NCI-H524 treated with DMSO at 0.1 percent for 48 hours (cell line): Measurements from ENCODE around the gene NUMBL.
A peak's percentile ranks its signal among the peaks of the same experiment; 100 is the strongest.

Experiments
- DNase-seq: peaks from one replicate; lab custom pipeline; 2025; lab: John Stamatoyannopoulos, UW

NUMBL gene

DNA sequence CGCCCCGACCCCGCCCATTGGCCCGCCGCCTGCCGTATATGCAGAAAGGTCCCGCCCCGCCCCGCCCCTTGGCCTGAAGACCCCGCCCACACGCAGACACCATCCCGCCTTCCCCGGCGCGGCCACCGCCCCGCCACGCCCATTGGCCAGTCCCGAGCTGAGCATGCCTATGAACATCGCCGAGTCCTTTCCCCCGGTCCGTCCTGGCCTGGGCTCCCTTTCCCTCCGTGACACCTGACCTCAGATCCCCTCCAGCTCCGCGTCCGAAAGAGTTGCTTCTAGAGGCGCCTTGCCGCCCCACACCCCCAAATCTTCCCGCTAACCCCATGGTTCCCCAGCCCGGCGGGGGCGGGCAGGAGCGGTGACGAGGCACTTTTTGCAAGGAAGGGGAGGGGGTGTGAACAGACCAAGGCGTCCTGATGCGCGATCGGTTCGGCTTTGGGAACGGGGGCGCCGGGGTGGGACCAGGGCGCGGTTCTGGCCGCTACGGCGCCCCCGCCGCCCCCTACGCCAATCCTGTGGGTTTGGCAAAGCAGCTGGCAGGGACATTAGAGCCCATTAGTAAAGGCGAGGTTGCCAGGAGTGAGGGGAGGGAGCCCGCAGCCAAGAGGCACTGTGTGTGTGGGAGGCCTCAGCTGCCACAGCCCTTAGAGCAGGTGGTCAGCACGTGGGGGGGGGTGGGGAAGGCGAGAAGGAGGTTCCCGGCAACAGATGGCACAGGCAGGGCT lies 406 bp upstream of the NUMBL start:
- DNase-seq: peak; percentile 71

DNA sequence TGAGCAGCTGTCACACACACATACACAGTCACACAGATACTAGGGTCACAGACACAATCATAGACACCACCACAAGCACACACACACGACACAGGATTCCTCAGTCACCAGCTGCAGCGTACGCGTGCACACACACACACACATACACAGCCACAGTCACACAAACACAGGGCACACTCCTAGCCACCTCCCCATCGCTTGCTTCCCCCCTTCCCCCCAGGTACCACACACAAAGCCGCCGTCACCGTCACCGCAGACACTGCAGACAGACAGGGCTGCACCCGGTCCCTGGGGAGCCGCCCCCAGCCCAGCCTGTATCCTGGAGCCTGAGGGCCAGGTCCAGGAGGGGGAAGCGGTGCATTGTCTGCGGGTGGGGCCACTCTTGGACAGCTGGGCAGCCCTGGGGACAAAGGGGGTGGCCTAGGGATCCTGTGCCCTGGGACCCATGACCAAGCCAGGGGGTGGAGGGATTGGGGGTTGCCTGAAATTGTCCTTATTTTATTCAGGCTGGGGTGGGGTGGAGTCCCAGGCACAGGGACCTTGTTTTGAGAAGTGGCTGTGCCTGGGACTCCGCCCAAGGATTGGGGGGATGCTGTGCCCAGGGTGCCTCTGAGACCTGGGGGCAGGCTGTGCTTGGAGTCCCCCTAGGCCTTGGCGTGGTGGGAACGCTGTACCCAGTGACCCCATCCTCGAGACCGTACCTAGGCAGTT lies 957 bp downstream of the NUMBL start:
- no peak for DNase-seq

DNA sequence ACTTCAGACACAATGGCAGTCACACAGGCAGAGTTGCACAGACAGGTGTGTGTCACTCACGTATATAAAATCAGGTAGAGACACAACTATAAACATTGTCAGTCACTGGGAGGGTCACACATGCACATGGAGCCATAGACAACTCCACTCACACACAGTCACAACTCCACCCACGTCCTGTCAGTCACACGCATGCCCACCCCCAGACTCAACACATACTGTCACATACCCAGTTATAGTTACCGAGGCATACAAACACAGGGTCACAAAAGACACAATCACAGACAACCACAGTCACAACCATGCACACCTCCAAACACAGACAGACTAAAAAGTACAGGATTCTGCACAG lies 1.5 kb downstream of the NUMBL start:
- DNase-seq: no peak

DNA sequence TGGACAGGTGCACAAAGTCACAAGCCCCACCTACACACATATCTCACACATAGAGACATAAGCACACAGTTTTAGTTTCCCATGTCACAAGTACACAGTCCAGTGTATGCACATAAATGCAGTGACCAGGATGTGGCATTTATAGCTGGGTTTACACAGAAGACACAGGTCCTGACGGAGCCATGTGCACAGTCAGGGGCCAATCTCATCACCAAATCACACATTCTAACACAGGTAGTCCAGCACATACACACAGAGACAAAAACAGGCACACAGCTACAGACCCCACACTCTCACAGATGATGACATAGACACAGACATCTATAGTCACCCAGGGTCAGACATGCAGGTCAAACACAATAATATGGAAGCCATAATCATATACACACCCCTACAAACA lies 2.1 kb downstream of the NUMBL start:
- no peak for DNase-seq

DNA sequence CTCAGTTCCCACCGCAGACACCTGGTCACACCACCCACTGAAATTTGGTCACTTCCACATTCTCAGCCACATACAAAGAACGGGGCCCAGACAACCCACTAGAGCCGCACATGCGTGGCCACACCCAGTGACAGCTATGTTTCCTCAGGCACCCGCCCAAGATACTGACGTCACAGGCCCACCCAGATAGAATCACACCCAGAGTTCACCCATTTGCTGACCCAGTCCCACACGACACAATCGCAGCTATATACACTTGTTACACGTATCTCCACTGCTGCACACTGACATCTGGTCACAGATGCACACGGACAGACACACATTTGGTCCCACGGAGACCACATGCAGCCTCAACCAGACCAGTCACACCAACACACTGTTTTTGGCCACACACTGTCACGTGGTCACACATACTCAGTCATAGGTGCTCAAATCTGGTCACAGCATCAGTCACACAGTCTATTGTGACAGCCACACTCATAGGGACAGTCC lies 2.9 kb downstream of the NUMBL start:
- DNase-seq: no peak

DNA sequence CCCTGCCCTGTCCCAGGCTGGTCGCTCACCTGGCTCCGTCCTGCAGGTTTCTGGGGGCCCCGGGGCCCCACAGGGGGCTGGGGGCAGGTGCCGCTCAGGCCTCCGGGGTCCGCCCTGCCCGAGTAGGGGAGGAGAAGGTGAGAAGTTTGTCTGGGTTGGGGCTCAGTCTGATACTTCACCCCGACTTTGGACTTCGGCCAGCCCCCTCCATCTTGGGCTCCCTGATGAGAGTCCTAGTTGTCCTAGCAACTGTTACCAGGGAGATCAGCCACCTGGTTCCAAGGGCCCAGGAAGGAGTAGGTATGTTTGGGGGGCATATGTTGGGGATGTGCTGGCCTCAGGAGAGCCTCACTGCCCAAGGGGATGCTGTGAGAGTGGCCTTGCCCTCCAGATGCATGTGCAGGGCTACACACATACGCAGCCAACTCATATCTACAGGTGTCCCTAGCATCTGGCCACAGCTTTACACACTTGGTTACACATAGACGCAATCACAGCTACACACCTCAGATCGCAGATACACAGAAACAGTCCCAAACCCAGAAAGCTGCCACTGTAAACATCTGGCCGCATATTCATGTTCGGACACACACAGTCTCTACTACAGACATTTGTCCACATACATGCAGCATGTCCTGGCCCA lies 3.4 kb downstream of the NUMBL start:
- DNase-seq: no peak

DNA sequence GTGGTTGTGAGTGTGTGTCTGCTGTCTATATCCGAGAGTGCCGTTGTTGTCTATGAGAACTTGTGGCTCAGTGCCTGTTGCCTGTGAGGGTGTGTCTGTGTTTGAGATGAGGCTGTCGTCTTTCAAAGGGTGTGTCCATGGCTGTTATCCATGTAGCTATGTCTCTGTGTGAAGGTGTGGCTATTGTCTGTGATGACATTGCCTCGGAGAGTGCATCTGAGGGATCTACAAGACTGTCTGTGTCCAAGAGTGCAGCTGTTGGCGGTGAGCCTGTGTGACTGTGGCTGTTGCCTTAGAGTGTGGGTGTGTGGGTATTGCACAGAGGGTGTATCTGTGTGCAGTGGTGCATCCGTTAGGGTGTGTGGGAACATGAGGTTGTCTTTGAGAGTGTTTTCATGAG lies 4.9 kb downstream of the NUMBL start:
- no peak for DNase-seq

DNA sequence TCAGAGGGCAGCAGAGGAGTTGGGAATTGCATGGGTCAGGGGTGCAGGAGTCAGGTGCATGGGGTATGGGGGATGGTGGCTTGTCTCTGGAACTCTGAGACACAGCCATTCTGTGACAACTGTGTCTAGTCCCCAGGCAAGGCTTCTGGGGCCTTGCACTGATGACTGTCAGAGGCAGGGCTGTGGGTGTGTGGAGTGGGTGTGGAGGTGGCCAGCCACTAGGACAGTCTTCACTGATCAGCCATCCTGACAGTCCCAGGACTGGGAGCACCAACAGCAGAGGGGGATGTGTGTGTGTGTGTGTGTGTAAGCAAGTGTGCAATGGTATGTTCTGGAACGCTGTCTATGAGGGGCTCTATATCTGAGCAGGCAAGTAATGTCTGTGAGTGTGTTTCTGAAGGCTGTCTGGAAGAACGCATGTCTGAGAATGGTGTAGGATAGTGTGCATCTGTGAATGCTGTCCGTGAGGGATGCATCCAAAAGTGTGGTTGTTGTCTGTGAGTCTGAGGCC lies 5.4 kb downstream of the NUMBL start:
- no peak for DNase-seq

DNA sequence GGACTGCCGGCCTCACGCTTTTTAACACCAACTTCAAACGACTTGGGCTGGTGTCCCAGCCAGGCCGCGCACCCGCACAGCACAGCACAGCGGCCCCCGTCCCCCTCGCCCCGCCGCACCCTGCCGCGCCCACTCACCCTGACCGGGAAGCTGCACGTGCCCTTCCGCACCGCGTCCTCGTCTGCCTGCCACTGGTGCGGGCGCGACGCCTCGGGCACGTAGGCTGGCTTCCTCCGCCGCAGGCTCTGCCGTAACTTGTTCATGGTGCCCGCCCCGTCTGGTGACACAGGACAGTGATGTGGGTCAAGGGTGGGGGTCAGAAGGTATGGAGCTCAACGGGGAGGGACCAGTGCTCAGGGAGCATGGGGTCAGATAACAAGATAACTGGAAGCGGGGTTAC lies 6.2 kb downstream of the NUMBL start:
- no peak for DNase-seq

DNA sequence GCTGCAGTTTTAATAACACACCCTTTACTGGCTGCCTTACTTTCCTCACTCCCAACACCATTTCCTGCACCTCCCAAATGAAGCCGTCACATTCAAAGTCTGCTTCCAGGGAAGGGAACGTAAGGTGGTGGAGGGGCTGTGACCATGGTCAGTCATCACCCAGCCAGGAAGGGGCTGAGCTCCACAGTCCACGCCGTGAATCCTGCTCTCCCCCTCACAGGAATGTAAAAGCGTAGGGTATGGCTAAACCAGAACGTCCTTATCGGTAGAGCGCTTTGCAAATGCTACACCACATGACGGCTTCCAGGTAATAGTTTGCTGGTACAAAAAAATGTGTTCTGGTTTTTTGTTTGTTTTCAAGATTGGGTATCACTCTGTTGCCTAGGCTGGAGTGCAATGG lies 7.0 kb downstream of the NUMBL start:
- DNase-seq: no peak

DNA sequence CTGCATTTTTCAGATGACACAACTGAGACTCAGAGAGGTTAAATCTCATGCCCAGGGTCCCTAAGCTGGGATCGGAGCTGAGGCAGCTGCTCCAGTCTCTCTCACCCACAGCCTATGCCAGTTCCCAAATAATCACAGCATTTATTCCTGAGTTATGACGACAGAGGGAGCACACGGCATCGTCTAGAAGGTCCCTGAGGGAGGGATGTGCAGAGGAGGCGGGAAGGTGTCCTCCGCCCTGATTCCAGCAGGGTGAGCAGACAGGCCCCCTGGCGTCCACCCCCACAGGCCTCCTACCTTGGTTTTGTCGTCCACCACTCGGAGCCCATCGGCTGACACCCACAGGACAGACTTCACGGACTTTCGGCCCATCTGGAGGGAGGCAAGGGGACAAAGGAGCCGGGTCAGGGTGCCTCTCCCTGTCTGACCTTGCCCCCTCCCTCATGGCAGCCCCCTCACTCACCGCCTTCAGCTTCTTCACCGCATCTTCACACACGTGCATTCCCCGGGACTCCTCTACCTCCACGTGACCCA lies 8.0 kb downstream of the NUMBL start:
- no peak for DNase-seq

DNA sequence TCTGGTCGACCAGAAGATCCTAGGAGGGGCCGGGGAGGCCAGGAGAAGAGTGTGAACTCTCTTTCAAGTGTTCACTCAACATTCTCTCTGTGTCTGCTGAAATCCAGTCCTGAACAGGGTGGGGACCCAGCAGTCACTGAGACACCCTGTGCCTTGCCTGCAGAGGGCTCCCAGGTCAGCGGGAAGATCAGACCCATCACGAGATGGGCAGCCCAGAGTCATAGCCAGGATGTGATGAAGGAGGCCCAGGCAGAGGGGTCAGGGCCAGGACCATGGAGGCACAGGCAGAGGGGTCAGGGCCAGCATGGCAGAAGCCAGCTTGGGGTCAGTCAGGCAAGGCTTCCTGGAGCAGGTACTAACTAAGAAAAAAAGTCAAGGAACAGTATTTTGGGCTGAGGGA lies 9.4 kb downstream of the NUMBL start:
- no peak for DNase-seq

DNA sequence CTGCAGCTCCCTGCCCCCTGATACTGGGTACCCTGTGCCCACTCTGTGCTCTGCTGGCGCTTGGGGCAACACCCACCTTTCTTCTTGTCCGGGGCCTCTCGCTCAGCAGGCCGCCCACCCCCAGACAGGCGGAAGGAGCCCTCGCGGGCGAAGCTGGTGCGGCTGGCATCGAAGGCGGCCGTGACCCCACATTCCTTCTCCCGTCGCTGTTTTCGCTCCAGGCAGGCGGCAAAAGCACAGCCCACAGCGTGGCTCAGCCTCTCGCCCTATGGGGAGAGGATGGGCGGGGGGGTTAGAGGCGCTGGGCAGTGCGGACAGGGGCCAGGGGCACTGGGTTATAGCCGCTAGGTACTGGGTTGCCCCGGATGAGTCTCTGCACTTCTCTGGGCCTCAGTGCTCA lies 13.3 kb downstream of the NUMBL start:
- DNase-seq: no peak

DNA sequence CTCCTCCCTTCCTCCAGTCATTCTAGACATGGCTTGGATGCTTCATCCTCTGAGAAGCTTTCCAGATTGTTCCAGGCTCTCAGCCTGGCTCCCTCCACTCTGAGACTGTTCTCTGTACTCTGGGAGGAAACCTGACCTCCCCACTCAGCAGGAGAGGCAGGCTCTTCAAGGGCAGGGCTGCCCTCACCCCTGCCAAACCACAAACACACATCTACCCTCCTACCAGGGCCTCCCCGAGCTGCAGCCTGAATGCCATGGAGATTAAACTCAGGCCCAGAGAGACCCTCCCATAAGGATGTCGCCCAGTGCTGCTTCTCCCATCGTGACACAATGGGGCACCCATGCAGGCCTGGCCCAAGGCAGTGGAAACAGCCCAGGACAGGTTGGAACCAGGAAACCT lies 16.2 kb downstream of the NUMBL start:
- DNase-seq: no peak

DNA sequence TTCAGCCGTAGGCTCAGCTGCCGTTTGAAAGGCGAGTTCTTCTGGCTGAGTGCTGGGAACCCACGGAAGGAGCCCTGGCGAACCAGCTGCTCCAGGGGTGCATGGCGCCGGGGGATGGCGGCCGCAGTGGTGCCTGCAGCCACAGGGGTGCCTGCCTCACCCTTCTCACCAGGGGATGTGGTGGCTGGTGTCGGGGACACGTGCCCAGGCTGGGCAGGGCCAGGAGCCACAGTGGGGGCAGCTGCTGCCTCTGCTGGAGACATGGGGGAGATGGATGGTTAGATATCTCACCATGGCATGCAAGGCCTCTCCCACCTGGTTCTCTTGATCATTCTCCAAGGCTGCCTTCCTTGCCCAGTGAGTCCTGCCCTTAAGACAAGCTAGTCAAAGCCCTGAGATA lies 17.1 kb downstream of the NUMBL start:
- DNase-seq: no peak

DNA sequence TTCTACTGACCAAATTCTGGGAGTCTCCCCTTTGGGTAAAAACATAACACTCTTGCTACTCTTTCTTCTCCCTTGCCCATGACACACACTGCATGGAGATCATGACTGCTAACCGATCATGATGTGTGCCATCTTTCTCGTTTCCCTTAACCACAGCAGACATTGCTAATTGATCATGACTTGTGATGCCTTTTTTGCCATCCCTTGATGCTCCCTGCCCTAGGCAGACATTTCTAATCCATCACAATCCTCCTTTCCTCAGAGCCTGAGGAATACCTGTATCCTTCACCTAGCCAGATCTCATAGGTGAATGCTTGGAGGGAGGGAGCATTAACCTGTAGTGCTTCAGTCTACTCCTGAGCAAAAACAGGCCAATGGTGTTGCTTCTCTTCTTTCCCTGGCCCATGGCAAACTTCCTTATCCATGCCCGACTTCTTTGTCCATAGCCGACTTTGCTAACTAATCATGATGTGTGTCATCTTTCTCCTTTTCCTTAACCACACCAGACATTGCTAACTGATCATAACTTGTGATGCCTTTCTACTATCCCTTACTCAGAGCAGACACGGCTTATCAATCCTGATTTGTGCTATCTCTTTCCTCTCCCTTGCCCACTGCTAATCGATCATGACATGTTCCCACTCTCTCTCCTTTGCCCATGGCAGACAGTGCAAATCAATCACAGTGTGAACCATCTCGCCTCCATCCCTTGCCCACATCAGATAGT lies 17.7 kb downstream of the NUMBL start:
- DNase-seq: no peak

DNA sequence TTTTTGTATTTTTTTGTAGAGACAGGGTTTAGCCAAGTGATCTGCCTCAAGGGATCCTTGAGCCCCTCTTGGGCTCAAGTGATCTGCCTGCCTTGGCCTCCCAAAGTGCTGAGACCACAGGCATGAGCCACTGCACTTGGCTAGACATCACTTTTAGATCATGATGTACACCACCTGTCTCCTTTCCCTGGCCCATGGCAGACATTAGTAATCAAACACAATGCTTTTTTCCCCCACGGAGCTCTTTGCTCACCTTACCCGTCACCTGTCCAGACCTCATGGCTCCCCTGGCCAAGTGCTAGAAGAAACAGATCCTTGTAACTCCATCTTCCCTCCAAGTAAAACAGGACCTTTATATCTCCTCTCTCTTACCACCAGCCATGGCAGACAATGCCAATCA lies 18.4 kb downstream of the NUMBL start:
- no peak for DNase-seq

DNA sequence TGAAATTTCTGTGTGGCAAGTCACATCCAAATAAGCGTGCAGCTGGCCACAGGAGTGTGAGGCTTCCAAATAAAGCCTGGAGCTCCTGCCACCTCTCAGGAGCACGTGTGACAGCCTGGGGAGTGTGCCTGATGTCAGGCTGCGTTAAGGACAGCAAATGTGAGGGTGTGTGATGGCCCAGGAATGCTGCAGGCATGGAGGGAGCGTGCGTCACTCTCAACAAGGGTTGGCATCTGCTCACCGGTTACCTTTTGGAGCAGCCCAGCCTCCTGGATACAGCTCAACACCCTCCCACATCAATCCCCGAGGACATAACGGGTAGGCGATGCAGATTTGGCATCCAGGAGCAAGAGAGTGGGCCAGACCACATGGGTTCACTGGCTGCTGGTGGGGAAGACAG lies 19.0 kb downstream of the NUMBL start:
- DNase-seq: no peak

DNA sequence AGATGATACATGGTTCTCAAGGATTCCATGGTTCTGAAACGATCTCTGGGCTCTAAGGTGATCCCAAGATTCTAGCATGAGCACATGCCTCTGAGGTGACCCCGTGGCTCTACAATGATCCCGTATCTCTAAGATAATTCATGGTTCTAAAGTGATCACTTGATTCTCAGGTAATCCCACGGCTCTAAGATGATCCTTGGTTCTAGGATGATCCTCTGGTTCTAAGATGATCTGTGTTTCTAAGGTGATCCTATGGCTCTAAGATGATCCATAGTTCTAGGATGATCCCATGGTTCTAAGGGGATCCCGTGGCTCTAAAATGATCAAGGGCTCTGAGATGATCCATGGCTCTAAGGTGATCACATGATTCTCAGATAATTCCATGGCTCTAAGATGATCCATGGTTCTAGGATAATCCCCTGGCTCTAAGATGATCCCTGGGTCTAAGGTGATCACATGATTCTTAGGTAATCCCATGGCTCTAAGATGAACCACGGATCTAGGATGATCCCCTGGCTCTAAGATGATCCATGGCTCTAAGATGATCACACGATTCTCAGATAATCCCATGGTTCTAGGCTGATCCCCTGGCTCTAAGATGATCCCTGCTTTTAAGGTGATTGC lies 21.3 kb downstream of the NUMBL start:
- DNase-seq: no peak

DNA sequence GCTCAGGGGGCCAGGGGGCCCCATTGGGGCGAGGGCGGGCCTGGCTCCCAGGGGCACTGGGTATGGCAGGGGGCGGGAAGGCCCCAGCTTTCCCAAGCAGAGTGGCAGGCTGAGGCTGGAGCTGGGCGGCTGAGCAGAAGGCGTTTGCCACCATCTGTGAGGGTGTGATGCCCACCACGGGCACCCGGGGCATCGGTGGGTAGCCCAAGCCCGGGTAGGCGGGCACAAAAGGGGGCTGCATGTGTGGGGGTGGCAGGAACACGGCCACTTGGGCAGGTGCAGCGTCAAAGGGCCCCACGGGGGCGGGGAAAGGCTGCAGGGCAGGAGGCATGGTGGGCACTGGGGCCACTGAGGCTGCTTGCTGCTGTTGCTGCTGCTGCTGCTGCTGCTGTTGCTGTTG lies 22.8 kb downstream of the NUMBL start:
- DNase-seq: no peak

DNA sequence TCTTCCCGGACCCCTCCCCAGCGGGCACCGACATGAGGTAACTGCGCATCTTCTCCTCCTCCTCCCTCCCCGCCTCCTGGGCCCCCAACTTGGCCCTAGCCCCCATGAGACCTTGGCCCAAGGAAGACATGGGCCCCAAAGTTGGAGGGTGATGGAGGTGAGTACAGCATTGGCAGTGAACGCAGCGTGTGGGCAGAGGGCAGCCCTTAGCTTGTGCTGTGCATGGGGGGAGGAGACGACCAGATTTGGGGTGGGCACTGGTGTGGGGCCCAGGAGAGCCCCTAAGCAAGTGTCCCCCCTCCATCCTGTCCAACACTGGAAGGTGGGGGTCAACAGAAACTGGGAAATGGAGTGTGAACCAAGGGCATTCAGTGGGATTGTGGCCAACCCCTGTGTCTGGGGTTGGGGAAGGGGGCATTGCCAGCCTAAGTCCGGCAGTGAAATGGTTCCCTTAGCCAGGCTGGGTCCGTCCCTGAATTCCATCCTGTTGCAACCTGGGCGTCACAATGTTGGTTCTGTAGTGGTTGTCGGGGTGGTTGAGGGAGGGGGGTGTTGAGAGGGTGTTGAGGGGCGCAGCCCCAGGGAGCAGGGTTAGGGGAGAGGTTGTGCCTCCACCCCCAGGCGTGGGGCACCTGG lies 23.5 kb downstream of the NUMBL start:
- DNase-seq: no peak
